Naive thymus-derived CD8-positive, alpha-beta T cell (primary cell): ENCODE results near the gene TRDN. TPM values are rescaled to one million over a fixed set of nuclear protein-coding genes. Genes with fewer than 3 reads are reported as not detected.
A peak's percentile ranks its signal among the peaks of the same experiment; 100 is the strongest.

Experiments
- ATAC-seq, 2 donors: fragments of 150-1000 bp; cut with Tn5 transposase in 1 of 2; sonication (Bioruptor Pico), chemical (Tn5 transposase) in 1 of 2; 1 replicate in 1 of 2; 2 replicates in 1 of 2; pipeline ENCODE4 v1.10.0; 2021; ENCODE audit warnings: mild to moderate bottlenecking in 2 of 2, moderate library complexity in 2 of 2
- POLR2A ChIA-PET: fragments of 350-600 bp; sonication (Branson Sonifier 250); formaldehyde crosslinking; loops from one replicate; lab custom pipeline; 2021; ENCODE audit warnings: antibody characterized with exemption; lab: Charles Lee
- DNase-seq, 10 donors: peaks; one replicate each; pipeline versions ENCODE4 v3.0.0 to v3.0.0-alpha.2; 2020 to 2022
- H3K27ac Mint-ChIP-seq, 10 donors: one replicate each; pipeline ENCODE4 v1.8.0; 2020 to 2022; ENCODE audit warnings: mild to moderate bottlenecking in 10 of 10, mixed read lengths in 10 of 10, moderate library complexity in 4 of 10, inconsistent platforms in 1 of 10
- H3K27me3 Mint-ChIP-seq, 5 donors: one replicate each; pipeline ENCODE4 v1.8.0; 2021 to 2022; ENCODE audit warnings: mixed read lengths in 5 of 5
- H3K36me3 Mint-ChIP-seq, 3 donors: one replicate each; pipeline ENCODE4 v1.8.0; 2020 to 2022; ENCODE audit warnings: mixed read lengths in 3 of 3, mild to moderate bottlenecking in 2 of 3, inconsistent platforms in 1 of 3
- H3K4me1 Mint-ChIP-seq, 4 donors: one replicate each; pipeline ENCODE4 v1.8.0; 2021 to 2022; ENCODE audit warnings: mixed read lengths in 4 of 4
- H3K4me3 Mint-ChIP-seq, 10 donors: one replicate each; pipeline ENCODE4 v1.8.0; 2020 to 2022; ENCODE audit warnings: mild to moderate bottlenecking in 10 of 10, mixed read lengths in 10 of 10, moderate library complexity in 6 of 10, inconsistent platforms in 1 of 10
- H3K9me3 Mint-ChIP-seq, 9 donors: one replicate each; pipeline ENCODE4 v1.8.0; 2020 to 2022; ENCODE audit warnings: mixed read lengths in 9 of 9, mild to moderate bottlenecking in 3 of 9, inconsistent platforms in 1 of 9, moderate library complexity in 1 of 9
- polyA plus RNA-seq, 3 donors: library from polyadenylated mRNA; unstranded; fragments of 300-500 nt; fragmentation: Illumina TruSeq; gene quantifications; one replicate each; pipeline ENCODE4 v1.2.3, GENCODE V29; 2021
- total RNA-seq, 8 experiments: library from RNA in 2 of 8; stranded (reverse) in 2 of 8; gene quantifications; one replicate each; pipeline ENCODE4 v1.2.3 and lab custom pipeline; 2021 to 2026

The TRDN gene
- total and polyA plus RNA-seq, 5 experiments from 2014 or later: not detected

- no peak overlapping the region for H3K4me3 Mint-ChIP-seq
- DNase-seq (no peak), ATAC-seq (no peak)
- no peaks in the 10 kb centered on the region for H3K36me3 Mint-ChIP-seq
- POLR2A ChIA-PET: no interaction called here
- no peaks in the 10 kb centered on the region for H3K27me3 Mint-ChIP-seq
- peaks cover 0 to 19% (median 6%) of the 10 kb centered on the region in 9 donors for H3K9me3 Mint-ChIP-seq
- peak overlapping the region in 1 of 10 donors; percentile 85 for H3K27ac Mint-ChIP-seq
- H3K4me1 Mint-ChIP-seq: no peaks in the 10 kb centered on the region
Observed at GRCh38 chr6:123448306-123448884, 188.4 kb downstream of the TRDN start.

DNA sequence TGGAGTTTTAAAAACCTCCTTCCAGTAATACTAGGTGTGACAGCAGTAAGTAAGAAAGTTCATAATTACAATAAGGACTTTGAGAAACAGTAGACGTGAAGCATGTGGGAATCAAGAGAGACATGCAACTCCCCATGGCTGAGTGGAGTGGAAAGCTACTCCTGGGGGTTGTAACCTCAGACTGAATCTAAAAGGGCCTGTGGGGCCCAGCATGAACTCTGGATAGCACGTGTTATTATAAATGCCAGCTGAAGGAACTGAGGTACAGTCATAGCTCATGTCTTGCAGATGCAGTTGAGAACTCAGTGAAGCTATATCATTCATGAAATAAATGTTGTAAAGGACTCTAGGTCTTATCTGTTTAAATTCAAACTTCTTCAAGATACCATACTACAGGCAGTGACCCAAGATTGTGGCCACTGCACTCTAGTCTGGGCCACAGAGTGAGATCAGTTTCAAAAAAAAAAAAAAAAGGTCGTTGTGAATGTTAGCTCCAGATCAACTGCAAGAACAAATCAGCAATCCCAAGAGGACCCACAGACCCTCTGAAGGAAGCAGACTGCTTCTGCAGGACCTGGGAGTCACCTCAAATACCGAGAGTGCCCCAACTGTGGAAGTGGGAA, 189.3 kb downstream of the TRDN start:
- Mint-ChIP-seq H3K4me3 (no peak overlapping the region), H3K36me3 (no peaks in the 10 kb centered on the region), H3K27me3 (no peaks in the 10 kb centered on the region), H3K27ac (peak overlapping the region in 1 of 10 donors; percentile 85), H3K4me1 (no peaks in the 10 kb centered on the region), H3K9me3 (peaks cover 2 to 19% (median 4%) of the 10 kb centered on the region in 9 donors)
- ATAC-seq (no peak), DNase-seq (no peak)
- POLR2A ChIA-PET: no interaction called here

GRCh38 chr6:123439371-123439770, 197.4 kb downstream of the TRDN start:
- H3K27ac Mint-ChIP-seq: no peak overlapping the region
- H3K27me3 Mint-ChIP-seq: no peaks in the 10 kb centered on the region
- H3K36me3 Mint-ChIP-seq: no peaks in the 10 kb centered on the region
- H3K9me3 Mint-ChIP-seq: peaks cover 0 to 8% (median 2%) of the 10 kb centered on the region in 9 donors
- POLR2A ChIA-PET: no interaction called here
- no peak for DNase-seq
- ATAC-seq: no peak
- no peaks in the 10 kb centered on the region for H3K4me1 Mint-ChIP-seq
- H3K4me3 Mint-ChIP-seq: no peak overlapping the region

DNA sequence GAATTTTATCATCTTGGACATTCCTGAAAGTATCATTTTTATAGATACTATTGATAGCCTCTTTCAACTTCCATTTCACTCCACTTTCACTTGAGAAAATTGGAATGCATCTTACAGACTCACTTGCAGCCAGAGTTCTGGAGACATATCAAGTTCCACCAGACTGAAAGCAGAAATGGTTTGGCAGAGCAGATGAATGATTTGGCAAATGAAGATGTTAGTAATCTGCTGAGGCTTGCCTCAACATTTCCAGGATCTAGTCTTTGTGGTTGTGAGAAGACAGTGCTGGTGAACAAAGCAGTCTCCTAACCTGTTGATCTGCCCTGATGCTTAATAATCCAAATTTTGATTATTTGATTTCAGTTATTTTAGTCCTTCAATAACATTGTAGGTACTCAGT, 202.6 kb downstream of the TRDN start:
- Mint-ChIP-seq H3K27me3 (peaks cover 0 to 4% (median 0%) of the 10 kb centered on the region in 5 donors), H3K9me3 (peaks cover 0 to 9% (median 0%) of the 10 kb centered on the region in 9 donors), H3K4me1 (no peaks in the 10 kb centered on the region), H3K4me3 (no peak overlapping the region), H3K27ac (no peak overlapping the region), H3K36me3 (no peaks in the 10 kb centered on the region)
- POLR2A ChIA-PET: no interaction called here
- ATAC-seq (no peak), DNase-seq (no peak)

DNA sequence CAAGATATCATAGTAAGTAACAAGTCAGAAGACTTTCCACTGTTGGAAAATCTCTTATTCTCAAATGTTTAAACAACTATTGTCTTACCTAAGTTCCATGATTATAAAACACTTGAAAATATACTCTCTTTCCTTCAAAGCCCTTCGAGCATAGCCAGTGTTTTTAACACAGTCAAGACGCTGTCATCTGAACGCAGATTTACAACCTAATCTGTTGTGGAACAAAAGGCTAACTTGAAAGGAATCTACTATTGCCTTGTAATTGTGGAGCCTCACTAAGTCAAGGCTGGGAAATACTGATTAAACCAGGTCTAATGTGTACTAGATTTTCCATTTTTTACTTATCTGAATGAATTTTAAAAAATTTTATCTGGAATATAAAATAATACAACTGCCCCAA, 205.8 kb downstream of the TRDN start:
- Mint-ChIP-seq H3K27me3 (peaks cover 0 to 4% (median 0%) of the 10 kb centered on the region in 5 donors), H3K4me3 (no peak overlapping the region), H3K27ac (no peak overlapping the region), H3K4me1 (no peaks in the 10 kb centered on the region), H3K9me3 (peaks cover 0 to 9% (median 0%) of the 10 kb centered on the region in 9 donors), H3K36me3 (no peaks in the 10 kb centered on the region)
- no peak for ATAC-seq
- DNase-seq: no peak
- POLR2A ChIA-PET: no interaction called here

GRCh38 chr6:123427008-123427407, 209.7 kb downstream of the TRDN start:
- ATAC-seq: no peak
- H3K4me1 Mint-ChIP-seq: no peaks in the 10 kb centered on the region

DNA sequence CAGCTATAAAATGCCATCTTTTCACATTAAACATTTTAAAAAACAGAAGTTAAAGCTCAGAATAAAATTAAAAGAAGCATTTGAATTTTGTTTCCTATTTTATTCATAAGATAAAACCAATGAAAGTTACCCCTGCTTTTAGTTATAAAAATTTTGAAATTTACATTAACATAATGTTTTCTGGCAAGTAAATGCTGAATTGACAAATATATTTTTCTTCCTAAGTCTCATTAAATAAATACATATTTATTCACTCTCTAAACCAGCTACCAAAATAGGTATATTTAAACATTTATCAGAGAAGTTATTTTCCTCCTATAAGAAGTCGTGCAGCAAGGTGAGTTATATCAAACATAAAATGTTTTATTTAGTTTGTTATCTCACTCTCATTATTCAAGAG, 213.6 kb downstream of the TRDN start:
- DNase-seq (no peak), ATAC-seq (no peak)
- no peaks in the 10 kb centered on the region for H3K9me3 Mint-ChIP-seq
- no peaks in the 10 kb centered on the region for H3K4me1 Mint-ChIP-seq
- POLR2A ChIA-PET: no interaction called here
- H3K36me3 Mint-ChIP-seq: no peaks in the 10 kb centered on the region
- no peak overlapping the region for H3K27ac Mint-ChIP-seq
- H3K4me3 Mint-ChIP-seq: no peak overlapping the region
- peaks cover 0 to 2% (median 0%) of the 10 kb centered on the region in 5 donors for H3K27me3 Mint-ChIP-seq

More at GRCh38 chr6:123427008-123427407, 209.7 kb downstream of the TRDN start:
- Mint-ChIP-seq H3K27ac (no peak overlapping the region), H3K27me3 (no peaks in the 10 kb centered on the region), H3K4me3 (no peak overlapping the region), H3K36me3 (no peaks in the 10 kb centered on the region), H3K9me3 (no peaks in the 10 kb centered on the region)
- POLR2A ChIA-PET: no interaction called here
- DNase-seq: no peak

- Mint-ChIP-seq H3K27me3 (peaks cover 0 to 4% (median 0%) of the 10 kb centered on the region in 5 donors), H3K4me1 (no peaks in the 10 kb centered on the region), H3K27ac (no peak overlapping the region), H3K36me3 (no peaks in the 10 kb centered on the region), H3K4me3 (no peak overlapping the region), H3K9me3 (no peaks in the 10 kb centered on the region)
- DNase-seq: no peak
- no peak for ATAC-seq
- POLR2A ChIA-PET: no interaction called here
Observed at GRCh38 chr6:123420512-123420911, 216.2 kb downstream of the TRDN start.

DNA sequence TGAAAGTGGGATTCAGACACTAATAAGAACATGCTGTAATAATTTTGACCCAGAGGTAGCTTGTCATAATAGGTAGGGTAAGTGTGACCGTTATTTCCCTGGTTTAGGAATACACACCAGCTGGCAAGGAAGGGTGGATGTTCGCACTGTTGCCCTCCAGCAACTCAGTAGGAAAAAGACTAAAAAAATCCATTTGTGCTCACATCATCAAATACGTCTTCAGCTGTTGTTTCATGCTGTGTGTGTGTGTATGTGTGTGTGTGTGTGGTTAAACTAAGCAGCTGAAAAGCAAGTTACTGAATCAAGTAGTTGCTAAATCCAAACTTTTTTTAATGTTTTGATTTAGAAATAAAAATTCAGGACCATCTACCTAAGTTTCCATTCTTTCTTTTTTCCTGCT, 218.7 kb downstream of the TRDN start:
- ATAC-seq (no peak), DNase-seq (no peak)
- H3K4me1 Mint-ChIP-seq: no peaks in the 10 kb centered on the region
- POLR2A ChIA-PET: no interaction called here
- H3K36me3 Mint-ChIP-seq: no peaks in the 10 kb centered on the region
- H3K9me3 Mint-ChIP-seq: no peaks in the 10 kb centered on the region
- H3K27ac Mint-ChIP-seq: no peak overlapping the region
- peaks cover 0 to 4% (median 0%) of the 10 kb centered on the region in 5 donors for H3K27me3 Mint-ChIP-seq
- no peak overlapping the region for H3K4me3 Mint-ChIP-seq

DNA sequence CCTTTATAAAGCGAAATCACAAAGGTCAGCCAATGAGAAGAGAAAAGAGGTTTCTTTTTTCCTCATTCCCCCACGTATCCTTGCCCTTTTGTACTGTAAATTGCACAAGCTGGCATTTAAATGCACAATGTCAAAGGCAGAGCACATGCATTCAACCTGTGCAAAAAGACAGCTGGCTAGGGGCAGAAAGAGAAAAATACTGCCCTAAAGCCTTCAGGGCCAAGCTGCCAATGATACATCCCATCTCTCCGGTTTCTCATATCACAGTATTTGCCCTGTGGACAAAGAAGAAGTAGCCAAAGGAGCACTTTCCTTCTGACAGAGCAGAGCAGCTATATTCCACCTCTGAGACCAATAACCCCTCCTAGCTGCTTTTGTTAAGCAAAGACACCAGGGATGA, 219.2 kb downstream of the TRDN start:
- Mint-ChIP-seq H3K27ac (no peak overlapping the region), H3K36me3 (no peaks in the 10 kb centered on the region), H3K4me3 (no peak overlapping the region), H3K9me3 (no peaks in the 10 kb centered on the region), H3K27me3 (peaks cover 0 to 4% (median 0%) of the 10 kb centered on the region in 5 donors), H3K4me1 (no peaks in the 10 kb centered on the region)
- ATAC-seq: no peak
- no peak for DNase-seq
- POLR2A ChIA-PET: no interaction called here

- ATAC-seq (no peak), DNase-seq (peak in 3 of 10 donors; percentile 0 to 24 (median 14))
- no peaks in the 10 kb centered on the region for H3K4me1 Mint-ChIP-seq
- H3K27me3 Mint-ChIP-seq: peaks cover 0 to 3% (median 0%) of the 10 kb centered on the region in 5 donors
- POLR2A ChIA-PET: no interaction called here
- H3K36me3 Mint-ChIP-seq: no peaks in the 10 kb centered on the region
- H3K27ac Mint-ChIP-seq: no peak overlapping the region
- H3K9me3 Mint-ChIP-seq: no peaks in the 10 kb centered on the region
- no peak overlapping the region for H3K4me3 Mint-ChIP-seq
Observed at GRCh38 chr6:123415844-123416468, 220.8 kb downstream of the TRDN start.

DNA sequence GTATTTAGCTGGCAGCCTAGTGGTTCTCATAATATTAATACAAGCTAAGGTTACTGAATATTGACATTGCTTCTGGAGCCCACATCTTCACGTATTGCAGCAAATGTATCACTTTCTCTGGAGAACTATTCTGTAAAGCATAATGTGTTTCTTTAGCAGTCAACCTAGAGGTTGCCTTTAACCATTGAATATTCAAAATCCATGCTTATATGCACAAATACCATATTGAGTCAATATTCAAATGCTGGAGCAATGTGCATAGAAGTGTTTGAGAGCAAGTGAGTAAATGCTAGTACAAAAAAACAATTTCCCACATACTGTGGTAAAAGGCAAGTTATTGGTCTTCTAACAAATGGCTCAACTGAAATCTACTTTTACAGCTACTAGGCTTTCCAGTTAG, 231.8 kb downstream of the TRDN start:
- no peaks in the 10 kb centered on the region for H3K36me3 Mint-ChIP-seq
- POLR2A ChIA-PET: no interaction called here
- H3K9me3 Mint-ChIP-seq: no peaks in the 10 kb centered on the region
- H3K4me3 Mint-ChIP-seq: no peak overlapping the region
- ATAC-seq (no peak), DNase-seq (no peak)
- H3K4me1 Mint-ChIP-seq: no peaks in the 10 kb centered on the region
- no peaks in the 10 kb centered on the region for H3K27me3 Mint-ChIP-seq
- no peak overlapping the region for H3K27ac Mint-ChIP-seq

DNA sequence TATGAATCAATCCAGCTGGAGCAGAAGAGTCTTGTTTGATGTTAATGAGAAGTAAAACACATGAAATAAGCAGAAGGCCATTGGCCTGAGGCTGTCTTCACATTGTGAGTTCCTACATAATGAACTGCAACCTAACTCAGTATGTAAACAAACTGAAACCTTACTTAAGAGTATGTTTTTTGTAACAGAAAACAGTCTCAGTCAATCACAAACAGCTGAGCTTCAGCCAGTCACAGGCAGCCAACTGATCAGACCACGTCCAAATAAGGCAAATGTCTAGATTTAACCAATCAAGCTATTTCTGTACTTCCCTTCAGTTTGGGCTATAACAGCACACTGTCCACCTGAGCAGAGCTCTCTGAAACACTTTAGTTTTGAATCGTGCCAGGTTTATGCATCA, 234.7 kb downstream of the TRDN start:
- Mint-ChIP-seq H3K27ac (no peak overlapping the region), H3K4me3 (no peak overlapping the region), H3K4me1 (no peaks in the 10 kb centered on the region), H3K36me3 (no peaks in the 10 kb centered on the region), H3K9me3 (no peaks in the 10 kb centered on the region), H3K27me3 (no peaks in the 10 kb centered on the region)
- POLR2A ChIA-PET: no interaction called here
- ATAC-seq (no peak), DNase-seq (no peak)
